Activated CD4-positive, alpha-beta T cell treated with anti-CD3 and anti-CD28 coated beads, Interleukin-2, Interleukin-4, amounts not matched to agents 100 ng/mL and 50 ng/mL, durations not matched to agents 16 hours and 8 hours (primary cell): ENCODE data around the gene ARHGEF40.

Experiments
- DNase-seq: peaks from one replicate; pipeline ENCODE4 v3.0.0-alpha.2; 2020; ENCODE audit warnings: low spot score

ARHGEF40 gene

GRCh38 chr14:21059842-21060613 is 10.1 kb upstream of the ARHGEF40 start:
- no peak for DNase-seq

- DNase-seq: no peak
Measured at GRCh38 chr14:21060614-21061346, 9.3 kb upstream of the ARHGEF40 start.

- no peak for DNase-seq
Measured at GRCh38 chr14:21061347-21061668, 8.8 kb upstream of the ARHGEF40 start.

GRCh38 chr14:21063479-21063878 is 6.6 kb upstream of the ARHGEF40 start:
- DNase-seq: no peak

- DNase-seq: no peak
Measured at GRCh38 chr14:21066882-21067502, 3.1 kb upstream of the ARHGEF40 start.

- peak; percentile 28 for DNase-seq
Measured at GRCh38 chr14:21068521-21069387, 1.4 kb upstream of the ARHGEF40 start.

- no peak for DNase-seq
Measured at GRCh38 chr14:21069388-21070082, 569 bp upstream of the ARHGEF40 start.

GRCh38 chr14:21070610-21071224 is 613 bp downstream of the ARHGEF40 start:
- no peak for DNase-seq

GRCh38 chr14:21071225-21072030 is 1.3 kb downstream of the ARHGEF40 start:
- peak; percentile 50 for DNase-seq

GRCh38 chr14:21072031-21072473 is 1.9 kb downstream of the ARHGEF40 start:
- no peak for DNase-seq

GRCh38 chr14:21072781-21073339 is 2.8 kb downstream of the ARHGEF40 start:
- DNase-seq: no peak

GRCh38 chr14:21073921-21074320 is 3.8 kb downstream of the ARHGEF40 start:
- DNase-seq: no peak

GRCh38 chr14:21074398-21075272 is 4.5 kb downstream of the ARHGEF40 start:
- no peak for DNase-seq

GRCh38 chr14:21075719-21076437 is 5.8 kb downstream of the ARHGEF40 start:
- no peak for DNase-seq

- no peak for DNase-seq
Measured at GRCh38 chr14:21077672-21078071, 7.6 kb downstream of the ARHGEF40 start.

GRCh38 chr14:21078287-21078686 is 8.2 kb downstream of the ARHGEF40 start:
- DNase-seq: no peak

GRCh38 chr14:21078726-21079125 is 8.6 kb downstream of the ARHGEF40 start:
- no peak for DNase-seq

GRCh38 chr14:21081521-21082142 is 11.5 kb downstream of the ARHGEF40 start:
- no peak for DNase-seq
